SK-N-MC (cell line): ENCODE results near the gene CHD9.

Source experiments
- EZH2 ChIP-seq: fragments of 200-600 bp; sonication (generic); IDR thresholded peaks from one replicate; pipeline ENCODE4 v1.6.1; 2017; ENCODE audit warnings: antibody characterized with exemption
- FOXP2 ChIP-seq: optimal IDR thresholded peaks from 2 replicates; pipeline ENCODE3; 2011; ENCODE audit warnings: mild to moderate bottlenecking, moderate library complexity; ENCODE audit not compliant: insufficient read depth; ENCODE audit errors: extremely low read length, control extremely low read depth
- POLR2AphosphoS5 ChIP-seq: IDR thresholded peaks from 2 replicates; pipeline ENCODE4 v1.6.1; 2012; ENCODE audit warnings: mild to moderate bottlenecking, low read depth, low read length, borderline replicate concordance

DNA sequence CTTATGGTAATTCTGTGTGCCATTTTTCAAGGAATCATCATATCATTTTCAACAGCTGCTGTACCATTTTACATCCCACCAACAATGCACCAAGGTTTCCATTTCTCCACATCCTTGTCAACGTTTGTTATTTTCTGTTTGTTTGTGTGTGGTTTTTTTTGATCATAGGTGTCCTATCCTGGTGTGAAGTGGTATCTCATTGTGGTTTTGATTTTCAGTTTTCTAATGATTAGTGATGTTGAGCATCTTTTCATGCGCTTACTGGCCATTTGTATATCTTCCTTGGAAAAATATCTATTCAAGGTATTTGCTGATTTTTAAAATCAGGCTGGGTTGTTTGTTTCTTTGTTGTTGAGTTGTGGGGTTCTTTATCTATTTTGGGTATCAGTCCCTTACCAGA lies 15.0 kb downstream of the CHD9 start:
- TF ChIP-seq POLR2AphosphoS5 (no peak), EZH2 (no peak), FOXP2 (no peak)
